ENCODE measurements around the gene JAK1. TPM values are rescaled to one million over a fixed set of nuclear protein-coding genes. Genes with fewer than 3 reads are reported as not detected.

The JAK1 gene
- polyA plus RNA-seq, 2 of the 4 experiments (the other 2 are of a cell fraction): 110 to 159 TPM

- Histone ChIP-seq H3K27ac (peak overlapping the region; percentile 83 to 93), H3K4me2 (peak overlapping the region; percentile 95), H3K4me1 (peaks cover 84% of the 10 kb centered on the region), H3K4me3 (peak overlapping the region; percentile 21; the same call in 2 of the 3 replicates), H3K9me3 (no peaks in the 10 kb centered on the region)
- peak; percentile 79 to 85 for ATAC-seq
- ChIA-PET CTCF (interaction anchor here (0.8 to 1.7 kb wide), 4 partner anchors 17 to 51 kb away, joined by 3 to 4 read pairs (median 4); partner anchors contain the start of gene JAK1), POLR2A (interaction anchor here (1.4 kb wide), 1 partner anchor 17 kb away, joined by 12 read pairs; no protein-coding TSS in a partner anchor)
- WGBS (ENCODE audit: missing lambda C conversion rate): 7% methylated on average over 8 of the region's 9 CpGs
- peak; percentile 81 to 96 for DNase-seq (ENCODE audit: low read depth in 1 of 2, low spot score in 1 of 2)
- FAIRE-seq: peak; percentile 46
- no peak; the same call in 1 of the 2 replicates for TF ChIP-seq ZSCAN20 (CRISPR knock-in tag; IDR thresholded peaks at IDR 0.05)
- TF ChIP-seq CTCF (IDR thresholded peaks at IDR 0.05): no peak
- TF ChIP-seq SREBF2 (IDR thresholded peaks at IDR 0.05): no peak
- no peak for TF ChIP-seq NR3C1 (IDR thresholded peaks at IDR 0.05)
- TF ChIP-seq NFE2L2 (conservative IDR thresholded peaks at IDR 0.05; ENCODE audit: low read length): no peak
- no peak for TF ChIP-seq HOXB5 (CRISPR knock-in tag; IDR thresholded peaks at IDR 0.05)
- TF ChIP-seq ELK1 (IDR thresholded peaks at IDR 0.05; ENCODE audit: low read depth, low read length): no peak
- TF ChIP-seq MAX (IDR thresholded peaks at IDR 0.05): peak; percentile 84
- no peak for TF ChIP-seq POLR2AphosphoS2 (conservative IDR thresholded peaks at IDR 0.05; ENCODE audit: low read length)
- 0 out of 2 replicates have a peak, but pooled peaks have one; percentile 14 for TF ChIP-seq MYC (IDR thresholded peaks at IDR 0.05; ENCODE audit: borderline replicate concordance, low read length)
- no peak for TF ChIP-seq ZFP36 (IDR thresholded peaks at IDR 0.05; ENCODE audit: borderline replicate concordance, partially characterized antibody)
- TF ChIP-seq HOXA7 (CRISPR knock-in tag; IDR thresholded peaks at IDR 0.05): no peak; the same call in 1 of the 2 replicates
- peak; percentile 30 to 47; a peak in 2 of 5 replicates for TF ChIP-seq RAD21 (conservative IDR thresholded peaks at IDR 0.05 in 1 of 2, IDR thresholded peaks at IDR 0.05 in 1 of 2)
- TF ChIP-seq ZC3H11A (IDR thresholded peaks at IDR 0.05): no peak
- TF ChIP-seq CHD4 (IDR thresholded peaks at IDR 0.05; ENCODE audit: borderline replicate concordance): no peak
- TF ChIP-seq FOXS1 (CRISPR knock-in tag; IDR thresholded peaks at IDR 0.05): peak; percentile 73
- TF ChIP-seq FOSB (CRISPR knock-in tag; IDR thresholded peaks at IDR 0.05): peak; percentile 78
- TF ChIP-seq REST (IDR thresholded peaks at IDR 0.05): no peak
- TF ChIP-seq CBX8 (IDR thresholded peaks at IDR 0.05): no peak
- 0 out of 3 replicates have a peak, but pooled peaks have one; percentile 20 for TF ChIP-seq SMC3 (IDR thresholded peaks at IDR 0.05)
- peak; percentile 73 to 83; a peak in 4 of 5 replicates for TF ChIP-seq JUN (IDR thresholded peaks at IDR 0.05)
- TF ChIP-seq BCL3 (IDR thresholded peaks at IDR 0.05): peak; percentile 89; the same call in 1 of the 3 replicates
- peak; percentile 95 for TF ChIP-seq GATA3 (IDR thresholded peaks at IDR 0.05; ENCODE audit: borderline replicate concordance)
- peak; percentile 79 for TF ChIP-seq RARB (CRISPR knock-in tag; IDR thresholded peaks at IDR 0.05)
- peak; percentile 84 for TF ChIP-seq JUNB (IDR thresholded peaks at IDR 0.05)
- TF ChIP-seq ATOH8 (CRISPR knock-in tag; IDR thresholded peaks at IDR 0.05; ENCODE audit: low read depth): peak; percentile 41; the same call in 1 of the 2 replicates
- TF ChIP-seq KDM5A (IDR thresholded peaks at IDR 0.05): no peak
- peak in 1 of 2 experiments; percentile 75; a peak in 2 of 4 replicates for TF ChIP-seq CEBPB (IDR thresholded peaks at IDR 0.05)
- TF ChIP-seq TFCP2L1 (CRISPR knock-in tag; IDR thresholded peaks at IDR 0.05): no peak
- no peak for TF ChIP-seq RFX5 (IDR thresholded peaks at IDR 0.05)
Observed at GRCh38 chr1:64915381-64916274, 50.7 kb downstream of the JAK1 start.
